GM10266 (cell line): ENCODE results near the gene KLF16.
"Not testable (repeated sequence)": the region's sequence is repeated elsewhere in the genome, so short reads cannot be mapped to it uniquely, and the experiment has no call there.

ENCODE experiments used
- DNase-seq: peaks from one replicate; pipeline ENCODE4 v3.0.0; 2012; ENCODE audit errors: extremely low spot score
- TF ChIP-seq, protein P1 (sequence below): IDR thresholded peaks from 2 replicates; pipeline ENCODE4 v1.5.1; 2012; ENCODE audit warnings: mild to moderate bottlenecking, low read depth; ENCODE audit not compliant: control insufficient read depth, insufficient read depth; ENCODE audit errors: missing control alignments

The KLF16 gene

DNA sequence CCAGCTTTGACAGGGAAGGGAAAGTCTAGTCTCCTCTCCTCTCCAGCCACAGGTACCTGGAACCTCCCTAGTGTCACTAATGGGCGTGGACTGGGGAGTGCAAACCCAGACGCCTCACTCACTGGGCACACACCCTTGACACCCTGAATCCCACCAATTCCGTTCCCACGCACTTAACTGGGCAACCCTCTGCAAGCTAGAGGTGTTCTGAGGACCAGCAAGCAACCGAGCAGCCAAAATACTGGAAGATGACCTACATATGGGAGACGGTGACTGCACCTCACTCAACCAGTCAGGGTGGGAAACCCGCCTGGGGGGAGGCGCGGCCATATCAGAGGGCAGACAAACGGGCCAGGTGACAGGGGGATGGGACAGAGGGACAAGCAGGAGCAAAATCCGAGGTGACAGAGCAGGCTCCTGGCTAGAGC, 20.9 kb upstream of the KLF16 start:
- TF ChIP-seq, protein P1, sequence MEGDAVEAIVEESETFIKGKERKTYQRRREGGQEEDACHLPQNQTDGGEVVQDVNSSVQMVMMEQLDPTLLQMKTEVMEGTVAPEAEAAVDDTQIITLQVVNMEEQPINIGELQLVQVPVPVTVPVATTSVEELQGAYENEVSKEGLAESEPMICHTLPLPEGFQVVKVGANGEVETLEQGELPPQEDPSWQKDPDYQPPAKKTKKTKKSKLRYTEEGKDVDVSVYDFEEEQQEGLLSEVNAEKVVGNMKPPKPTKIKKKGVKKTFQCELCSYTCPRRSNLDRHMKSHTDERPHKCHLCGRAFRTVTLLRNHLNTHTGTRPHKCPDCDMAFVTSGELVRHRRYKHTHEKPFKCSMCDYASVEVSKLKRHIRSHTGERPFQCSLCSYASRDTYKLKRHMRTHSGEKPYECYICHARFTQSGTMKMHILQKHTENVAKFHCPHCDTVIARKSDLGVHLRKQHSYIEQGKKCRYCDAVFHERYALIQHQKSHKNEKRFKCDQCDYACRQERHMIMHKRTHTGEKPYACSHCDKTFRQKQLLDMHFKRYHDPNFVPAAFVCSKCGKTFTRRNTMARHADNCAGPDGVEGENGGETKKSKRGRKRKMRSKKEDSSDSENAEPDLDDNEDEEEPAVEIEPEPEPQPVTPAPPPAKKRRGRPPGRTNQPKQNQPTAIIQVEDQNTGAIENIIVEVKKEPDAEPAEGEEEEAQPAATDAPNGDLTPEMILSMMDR, result no peak
- DNase-seq, result no peak

DNA sequence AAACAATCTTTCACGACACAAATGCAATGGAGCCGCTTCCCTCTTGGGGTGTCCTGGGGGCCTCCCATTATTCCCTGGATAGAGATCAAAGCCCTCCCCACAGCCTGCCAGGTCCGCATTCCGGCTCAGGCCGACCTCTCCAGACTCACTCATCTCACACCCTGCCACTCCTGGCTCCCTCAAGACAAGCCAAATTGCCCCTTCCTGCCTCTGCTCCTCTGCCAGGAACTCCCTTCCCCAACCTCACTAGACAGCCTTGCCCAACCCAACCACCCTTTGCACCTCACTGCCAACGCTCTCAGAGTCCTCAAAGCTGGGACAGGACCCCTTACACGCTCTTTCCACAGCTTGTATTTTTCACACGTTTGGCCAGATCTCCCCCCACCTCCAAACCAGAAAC, 20.4 kb upstream of the KLF16 start:
- DNase-seq, result no peak
- TF ChIP-seq, protein P1, result no peak

DNA sequence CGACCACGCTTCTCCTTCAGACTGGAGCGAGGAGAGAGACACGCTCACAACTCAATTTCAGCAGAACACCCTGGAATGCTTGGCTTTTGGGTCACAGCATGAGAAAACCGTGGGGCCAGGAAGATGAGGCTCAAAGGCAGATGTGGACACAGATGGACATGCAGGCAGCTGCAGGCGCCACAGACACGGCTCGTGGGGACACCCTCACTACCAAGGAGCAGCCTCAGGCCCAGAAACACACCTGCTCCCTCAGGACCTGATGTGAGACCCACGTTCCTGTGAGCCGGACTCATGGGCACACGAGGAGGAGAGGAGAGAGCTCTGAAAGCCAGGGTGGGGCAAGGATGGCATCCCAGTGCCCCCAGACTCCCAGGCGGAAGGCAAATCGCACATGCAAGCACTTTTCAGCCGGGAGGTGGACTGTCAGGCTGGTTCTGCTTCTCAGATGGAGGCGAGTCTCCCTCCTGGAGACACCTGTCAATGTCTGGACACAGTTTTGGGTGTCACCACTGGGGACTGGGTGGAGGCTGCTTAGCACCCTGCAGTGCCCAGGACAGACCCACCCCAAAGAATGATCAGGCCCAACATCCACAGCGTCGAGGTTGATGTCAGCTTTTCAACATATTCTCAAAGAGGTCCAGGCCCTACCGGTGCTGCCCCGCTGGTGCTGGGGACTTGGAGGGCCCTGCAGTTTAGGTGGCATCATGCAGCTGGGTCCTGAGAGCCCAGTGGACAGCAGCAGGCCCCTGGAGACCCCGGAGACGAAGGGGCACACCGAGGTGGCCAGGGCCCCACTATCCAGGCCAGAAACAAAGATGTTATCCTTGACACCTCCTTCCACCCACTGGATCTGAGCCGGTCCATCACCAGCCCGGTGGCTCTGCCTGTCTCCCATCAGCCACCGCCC, 19.7 kb upstream of the KLF16 start:
- no peak for DNase-seq

DNA sequence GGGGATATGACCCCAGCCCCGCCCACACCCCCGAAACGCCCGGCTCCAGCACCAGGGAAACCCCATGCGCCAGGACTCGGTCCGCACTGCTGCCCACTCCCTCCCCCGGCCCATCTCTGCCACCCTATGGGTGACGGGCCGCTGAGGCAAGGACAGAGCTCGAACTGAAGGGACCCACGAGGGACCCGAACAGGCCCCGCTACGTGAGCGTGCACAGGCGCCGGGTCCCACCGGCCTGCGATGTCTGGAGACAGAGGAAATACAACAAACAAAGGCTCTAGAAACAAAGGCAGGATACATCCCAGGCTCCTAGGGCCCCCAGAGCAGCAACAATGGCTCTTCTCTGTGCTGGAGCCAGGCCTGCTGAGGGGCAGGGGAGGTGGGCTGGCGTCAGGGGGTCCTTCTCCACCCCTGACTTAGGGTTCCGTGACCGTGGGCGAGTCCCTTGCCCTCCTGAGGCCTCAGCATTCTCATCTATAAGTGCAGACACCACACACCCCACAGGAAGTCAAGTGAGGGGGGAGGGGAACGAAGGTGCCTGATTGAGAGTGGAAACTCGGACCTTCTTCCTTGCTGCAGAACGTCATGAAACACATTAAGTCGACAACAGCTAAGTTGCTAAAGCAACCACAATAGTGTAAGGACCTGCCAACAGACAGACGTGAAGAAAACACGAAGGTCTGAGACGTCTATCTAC, 18.9 kb upstream of the KLF16 start:
- TF ChIP-seq, protein P1, result no peak

More for the DNA sequence above, 19.7 kb upstream of the KLF16 start:
- TF ChIP-seq, protein P1, result no peak

DNA sequence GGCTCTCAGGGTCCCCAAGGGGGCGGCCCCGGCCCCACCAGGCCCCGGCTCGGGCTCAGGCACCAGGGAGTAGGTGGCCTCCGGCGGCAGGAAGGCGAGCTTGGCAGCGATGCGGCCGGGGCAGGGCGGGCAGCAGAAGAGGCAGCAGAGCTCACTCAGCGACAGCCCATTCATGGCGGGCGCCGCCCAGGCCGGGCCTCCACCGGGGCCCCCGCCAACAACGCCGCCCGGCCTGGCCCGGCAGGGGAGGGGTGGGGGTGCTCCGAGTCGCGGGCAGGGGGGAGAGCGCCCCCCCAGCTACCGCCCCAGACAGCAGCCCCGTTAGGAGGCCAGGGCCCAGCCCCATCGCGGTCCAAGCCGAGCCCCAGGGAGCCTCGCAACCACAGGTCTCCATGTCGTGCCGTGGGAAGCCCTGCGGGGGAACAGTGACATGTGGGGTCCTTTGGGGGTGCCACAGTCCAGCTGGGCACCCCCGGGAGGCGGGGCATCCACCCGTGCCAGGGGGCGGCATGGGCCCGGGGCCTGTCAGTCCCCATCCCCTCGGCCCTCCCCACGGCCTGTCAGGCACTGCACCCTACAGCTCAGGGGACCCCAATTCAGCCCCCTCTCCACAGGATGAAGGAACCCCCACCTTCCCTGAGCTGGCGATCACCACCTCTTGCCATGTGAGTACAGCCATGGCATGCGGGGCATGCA, 18.2 kb upstream of the KLF16 start:
- not testable (repeated sequence) for DNase-seq

More for the DNA sequence above, 18.9 kb upstream of the KLF16 start:
- peak; percentile 49 for DNase-seq

DNA sequence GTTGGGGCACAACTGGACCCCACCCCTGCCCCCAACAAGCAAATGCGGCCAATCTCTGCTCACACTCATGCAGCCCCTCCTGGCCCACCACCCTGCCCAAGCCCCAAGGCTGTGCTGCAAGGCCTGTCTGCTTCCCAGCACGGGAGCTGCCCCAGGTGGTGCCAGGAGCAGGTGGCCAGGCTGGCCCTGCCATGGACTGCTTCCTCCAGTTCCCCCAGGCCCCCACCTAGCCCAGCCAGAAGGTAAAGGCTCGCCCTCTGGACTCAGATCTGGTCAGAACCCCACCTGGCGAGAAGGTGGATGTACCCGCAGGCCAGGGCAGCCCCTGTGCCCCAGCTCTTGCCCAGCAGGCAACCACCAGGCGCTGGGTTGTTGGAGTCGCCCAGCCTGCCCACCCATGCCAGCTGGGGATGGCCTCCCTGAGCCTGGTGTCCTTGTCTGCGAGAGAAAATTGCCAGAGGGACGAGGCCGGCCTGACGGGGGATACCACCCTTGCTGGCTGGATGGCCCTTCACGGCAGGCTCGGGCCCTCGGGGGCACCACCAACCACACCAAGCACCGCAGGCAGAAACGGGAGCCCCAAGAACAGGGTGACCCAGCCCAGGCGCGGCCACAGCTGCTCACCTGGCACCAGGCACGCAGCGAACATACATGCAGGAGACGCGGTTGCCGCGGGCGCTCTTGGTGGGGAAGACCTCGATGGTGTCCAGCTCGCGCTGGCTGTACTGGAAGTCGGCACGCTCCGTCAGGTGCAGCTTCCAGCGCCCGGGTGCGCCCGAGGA, 17.4 kb upstream of the KLF16 start:
- TF ChIP-seq, protein P1, result no peak
- DNase-seq, result no peak

DNA sequence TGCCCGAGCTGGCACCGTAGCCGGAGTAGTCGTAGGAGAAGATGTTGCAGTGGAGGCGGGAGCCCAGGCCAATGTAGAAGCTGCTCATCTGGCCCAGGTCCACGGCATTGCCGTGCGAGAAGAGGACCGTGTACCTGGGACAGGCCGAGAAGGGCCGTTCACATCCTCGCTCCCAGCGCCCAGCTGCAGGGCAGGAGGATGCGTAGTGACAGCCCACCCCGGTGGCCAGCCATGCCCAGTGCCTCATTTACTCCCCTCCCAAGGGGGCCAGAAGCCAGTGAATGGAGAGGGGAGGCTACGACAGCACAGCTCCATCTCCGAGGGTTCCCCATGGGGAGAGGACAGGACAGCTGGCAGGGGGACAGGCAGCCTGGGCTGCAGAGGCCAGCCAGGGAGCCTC, 16.6 kb upstream of the KLF16 start:
- DNase-seq, result not testable (repeated sequence)

DNA sequence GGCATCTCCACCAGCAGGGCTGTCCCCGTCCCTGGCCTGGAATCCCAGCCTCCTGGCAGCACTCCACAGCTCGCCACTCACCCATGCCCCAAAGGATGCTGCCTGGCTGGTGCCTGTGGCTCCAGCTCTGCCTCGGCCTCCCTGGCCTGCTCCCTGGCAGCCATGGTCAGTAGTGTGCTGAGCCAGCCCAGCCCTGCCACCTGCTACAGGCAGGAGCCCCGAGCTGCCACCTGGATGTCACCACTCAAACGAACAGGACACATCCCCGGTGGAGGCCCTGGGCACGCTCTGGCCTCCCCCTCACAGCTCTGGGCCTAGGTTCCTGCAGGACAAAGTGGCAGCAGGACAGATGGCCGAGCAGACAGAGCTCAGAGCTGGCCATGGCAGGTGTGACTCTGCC, 15.2 kb upstream of the KLF16 start:
- DNase-seq, result not testable (repeated sequence)

DNA sequence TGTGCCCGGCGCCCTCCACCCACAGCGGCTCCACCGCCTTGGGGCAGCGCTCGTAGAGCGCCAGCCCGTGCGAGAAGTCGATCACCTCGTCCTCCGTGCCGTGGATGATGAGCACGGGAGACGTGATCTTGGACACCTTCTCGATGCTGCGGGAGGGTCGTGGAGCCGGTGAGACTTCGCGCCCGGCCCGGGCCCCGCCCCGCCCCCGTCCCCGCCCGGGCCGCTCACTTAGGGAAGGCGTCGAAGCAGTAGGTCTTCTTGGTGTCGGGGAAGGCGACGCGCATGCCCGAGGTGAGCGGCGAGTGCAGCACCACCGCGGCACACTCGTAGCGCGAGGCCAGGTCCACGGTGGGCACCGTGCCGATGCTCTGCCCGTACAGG, 13.9 kb upstream of the KLF16 start:
- not testable (repeated sequence) for DNase-seq

DNA sequence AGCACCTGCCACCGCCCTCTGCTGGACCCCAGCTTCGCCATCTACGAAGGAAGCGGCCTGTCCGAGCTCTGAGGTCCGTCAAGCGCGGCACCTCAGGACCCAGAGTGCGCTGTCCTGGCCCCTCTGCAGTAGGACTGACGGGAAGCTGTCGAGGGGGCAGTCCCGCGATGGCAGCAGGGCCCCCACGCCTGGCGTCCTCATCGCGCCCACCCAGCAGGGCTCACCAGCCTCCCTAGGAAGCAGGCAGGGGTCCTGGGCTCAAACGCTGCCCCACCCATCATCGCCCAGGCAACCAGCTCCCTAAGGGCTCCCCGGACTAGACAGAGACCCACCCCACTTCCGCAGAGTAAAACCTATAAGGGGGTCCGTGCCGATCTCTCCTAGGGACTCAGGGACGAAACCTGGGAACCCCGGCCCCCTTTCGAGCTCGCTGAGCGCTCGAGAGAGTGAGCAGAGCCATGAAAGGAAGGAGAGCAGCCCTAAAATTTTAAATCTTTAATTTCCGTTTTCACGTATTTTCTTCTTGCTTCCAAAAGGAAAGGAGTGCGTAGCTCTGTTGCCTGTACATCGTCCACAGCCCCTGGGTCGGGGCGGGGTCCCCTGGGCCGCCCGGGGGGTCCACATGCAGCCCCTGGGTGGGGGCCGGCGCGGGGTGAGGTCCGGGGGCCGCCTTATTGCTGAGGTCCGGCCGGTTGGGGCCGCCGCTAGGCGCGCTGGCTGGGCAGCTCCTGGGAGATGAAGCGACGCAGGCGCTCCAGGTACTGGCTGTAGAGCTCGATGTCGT, 13.3 kb upstream of the KLF16 start:
- not testable (repeated sequence) for DNase-seq
